SK-MEL-5 (cell line): Measurements from ENCODE around the gene PRKAG2. TPM values are rescaled to one million over a fixed set of nuclear protein-coding genes. Genes with fewer than 3 reads are reported as not detected.

Source experiments
- DNase-seq: peaks from one replicate; pipeline ENCODE4 v3.0.0-alpha.2; 2016; ENCODE audit warnings: low read depth, low spot score
- in situ Hi-C: cut with HindIII; loops from 2 replicates; pipeline ENCODE4 v1.10.0; 2016; ENCODE audit warnings: low sequenced_read_pairs, high pct_unique_total_duplicates, low pct_unique_long_range_greater_than_20kb
- total RNA-seq: library from RNA; depleted of rRNA; stranded (reverse); fragments of >200 nt; shearing (Covaris generic); gene quantifications from 2 replicates; pipeline ENCODE4 v1.2.3, GENCODE V29; 2014

Gene PRKAG2
- total RNA-seq, 1 experiment from 2014 or later = 8.8 TPM

DNA sequence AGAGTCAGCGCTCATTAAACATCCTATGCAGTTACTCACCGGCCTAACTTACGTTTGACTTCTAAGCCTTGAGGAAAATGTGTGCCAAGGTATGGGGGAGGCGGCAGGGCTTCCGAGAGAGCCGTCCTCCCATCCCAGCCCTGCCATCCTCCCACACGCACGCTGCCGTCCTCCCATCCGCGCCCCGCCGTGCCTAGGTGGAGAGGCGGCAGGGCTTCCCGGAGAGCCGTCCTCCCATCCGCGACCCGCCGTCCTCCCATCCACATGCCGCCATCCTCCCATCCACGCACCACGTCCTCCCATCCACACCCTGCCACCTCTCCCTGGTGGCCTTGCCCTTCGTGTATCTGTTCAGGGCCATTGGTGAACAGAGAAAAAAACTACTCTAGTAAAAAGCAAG, 162.7 kb downstream of the PRKAG2 start:
- in situ Hi-C loops = no loop called here
- no peak for DNase-seq

DNA sequence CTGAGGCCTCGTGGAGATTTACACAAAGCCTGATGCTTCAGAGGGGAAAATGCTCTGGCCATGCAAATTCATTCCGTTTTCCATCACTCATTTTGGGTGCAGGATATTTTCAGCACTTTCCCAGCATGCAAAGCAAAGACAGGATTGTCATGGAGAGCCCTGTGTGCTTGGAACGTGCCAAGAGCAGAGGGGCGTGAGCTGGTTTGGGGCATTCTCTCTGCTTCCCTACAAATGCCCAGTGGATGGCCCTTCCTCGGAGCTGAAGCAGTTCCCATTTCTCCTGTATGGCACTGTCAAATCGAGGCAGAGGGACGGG, 164.1 kb downstream of the PRKAG2 start:
- no peak for DNase-seq
- in situ Hi-C loops = no loop called here

DNA sequence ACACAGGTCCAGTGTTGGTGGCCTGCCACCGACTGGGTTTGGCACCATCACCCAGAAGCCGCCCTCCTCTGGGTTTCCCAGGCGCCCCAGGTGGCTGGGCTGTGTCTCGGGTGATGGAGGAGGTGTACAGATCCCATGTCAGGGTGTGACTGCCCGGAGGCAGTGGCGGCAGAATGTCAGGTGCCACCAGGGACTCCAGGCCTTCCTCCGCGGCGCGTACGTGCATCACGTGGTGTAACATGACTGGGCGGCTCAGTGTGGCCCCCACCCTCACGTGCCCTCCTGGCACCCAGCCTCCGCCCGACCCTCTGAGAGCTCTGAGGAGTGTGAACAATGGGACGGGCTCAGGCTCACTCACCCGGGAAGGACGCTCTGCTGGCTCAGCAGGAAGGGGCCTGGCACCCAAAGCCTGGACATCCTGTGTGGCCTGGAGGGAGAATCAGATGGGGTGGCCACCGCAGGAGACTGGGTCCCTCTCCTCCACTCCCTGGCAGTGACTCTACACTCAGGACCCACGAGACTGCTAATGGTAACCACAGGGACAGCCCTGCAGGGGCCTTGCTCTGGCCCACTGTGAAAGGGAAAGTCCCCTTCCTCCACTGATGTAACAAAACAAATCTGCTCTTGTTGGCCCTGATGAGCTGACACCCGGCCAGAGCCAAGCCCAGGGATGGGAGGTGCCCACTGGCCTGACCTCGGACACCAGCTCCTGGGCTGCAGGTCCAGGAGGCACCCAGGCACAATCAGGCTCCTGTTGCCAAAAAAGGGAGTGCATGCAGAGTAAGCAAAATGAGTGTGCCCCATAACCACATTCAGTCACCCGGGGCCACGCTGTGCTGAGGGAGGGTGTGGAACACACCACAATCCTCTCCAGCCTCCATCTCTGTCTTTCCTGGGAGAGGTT, 164.8 kb downstream of the PRKAG2 start:
- in situ Hi-C loops = no loop called here
- peak; percentile 19 for DNase-seq

DNA sequence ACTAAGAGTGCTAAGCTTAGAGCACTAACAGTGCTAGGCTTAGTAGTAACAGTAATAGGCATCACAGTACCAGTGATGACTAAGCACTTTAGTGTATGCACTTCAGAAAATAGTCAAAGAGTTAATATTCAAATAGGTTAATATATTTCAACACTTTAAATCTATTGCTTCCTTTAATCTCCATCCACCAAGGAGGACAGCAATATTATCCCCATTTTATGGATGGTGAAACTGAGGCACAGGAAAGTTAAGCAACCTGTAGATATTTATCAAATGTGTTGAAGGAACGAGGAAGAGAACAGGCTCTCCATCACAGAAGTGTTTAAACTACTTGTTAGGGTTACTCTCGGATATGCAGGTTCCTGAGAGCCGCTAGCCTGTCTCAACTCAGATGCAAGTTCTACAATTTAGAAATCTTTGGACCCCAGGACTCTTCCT, 165.5 kb downstream of the PRKAG2 start:
- in situ Hi-C loops = no loop called here
- DNase-seq = no peak

DNA sequence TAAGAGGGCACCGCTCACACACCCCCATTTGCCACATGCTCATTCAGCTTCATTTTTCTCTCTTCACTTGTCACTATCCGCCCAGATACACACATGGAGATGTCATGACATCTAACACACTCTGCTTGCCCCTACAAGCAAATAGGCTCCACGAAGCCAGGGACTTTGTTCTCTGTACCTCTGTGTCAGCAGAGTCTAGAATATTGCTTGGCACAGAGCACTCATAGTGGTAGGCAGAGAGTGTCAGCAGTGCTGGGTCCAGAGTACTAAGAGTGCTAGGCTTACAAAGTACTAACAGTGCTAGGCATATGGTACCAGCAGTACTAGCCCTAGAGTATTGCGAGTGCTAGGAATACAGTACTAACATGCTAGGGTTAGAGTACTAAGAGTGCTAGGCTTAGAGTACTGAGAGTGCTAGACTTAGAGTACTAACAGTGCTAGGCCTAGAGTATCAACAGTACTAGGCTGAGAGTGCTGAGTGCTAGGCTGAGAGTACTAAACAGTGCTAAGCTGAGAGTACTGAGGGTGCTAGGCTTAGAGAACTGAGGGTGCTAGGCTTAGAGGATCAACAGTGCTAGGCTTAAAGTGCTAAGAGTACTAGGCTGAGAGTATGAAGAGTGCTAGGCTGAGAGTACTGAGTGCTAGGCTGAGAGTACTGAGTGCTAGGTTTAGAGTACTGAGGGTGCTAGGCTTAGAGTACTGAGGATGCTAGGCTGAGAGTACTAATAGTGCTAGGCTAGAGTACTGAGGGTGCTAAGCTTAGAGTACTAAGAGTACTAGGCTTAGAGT, 166.1 kb downstream of the PRKAG2 start:
- in situ Hi-C loops = no loop called here
- DNase-seq = no peak

DNA sequence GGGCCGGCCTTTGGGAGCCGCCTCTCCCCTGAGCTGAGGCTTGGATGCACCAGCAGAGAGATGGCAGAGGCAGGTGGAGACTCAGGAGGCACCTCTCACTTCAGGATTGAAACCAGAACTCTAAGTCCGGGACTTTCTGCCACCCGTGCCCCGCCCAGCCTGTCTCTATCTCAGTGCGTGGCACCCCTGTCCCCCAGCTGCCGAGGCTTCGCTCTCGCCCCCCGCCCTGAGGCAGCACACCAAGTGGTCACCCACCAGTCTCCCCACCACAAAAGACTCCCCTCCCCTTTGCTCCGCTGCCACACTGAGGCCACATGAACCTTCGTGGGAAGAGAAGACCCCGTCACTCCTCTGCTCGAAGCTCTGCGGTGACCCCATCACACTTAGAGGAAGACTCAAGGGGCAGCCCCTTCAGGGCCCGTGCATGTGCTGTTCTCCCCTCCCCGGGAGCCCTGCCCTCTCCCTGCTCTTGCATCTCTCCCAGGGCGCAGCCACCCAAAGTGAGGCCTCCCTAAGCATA, 166.7 kb downstream of the PRKAG2 start:
- in situ Hi-C loops = no loop called here

DNA sequence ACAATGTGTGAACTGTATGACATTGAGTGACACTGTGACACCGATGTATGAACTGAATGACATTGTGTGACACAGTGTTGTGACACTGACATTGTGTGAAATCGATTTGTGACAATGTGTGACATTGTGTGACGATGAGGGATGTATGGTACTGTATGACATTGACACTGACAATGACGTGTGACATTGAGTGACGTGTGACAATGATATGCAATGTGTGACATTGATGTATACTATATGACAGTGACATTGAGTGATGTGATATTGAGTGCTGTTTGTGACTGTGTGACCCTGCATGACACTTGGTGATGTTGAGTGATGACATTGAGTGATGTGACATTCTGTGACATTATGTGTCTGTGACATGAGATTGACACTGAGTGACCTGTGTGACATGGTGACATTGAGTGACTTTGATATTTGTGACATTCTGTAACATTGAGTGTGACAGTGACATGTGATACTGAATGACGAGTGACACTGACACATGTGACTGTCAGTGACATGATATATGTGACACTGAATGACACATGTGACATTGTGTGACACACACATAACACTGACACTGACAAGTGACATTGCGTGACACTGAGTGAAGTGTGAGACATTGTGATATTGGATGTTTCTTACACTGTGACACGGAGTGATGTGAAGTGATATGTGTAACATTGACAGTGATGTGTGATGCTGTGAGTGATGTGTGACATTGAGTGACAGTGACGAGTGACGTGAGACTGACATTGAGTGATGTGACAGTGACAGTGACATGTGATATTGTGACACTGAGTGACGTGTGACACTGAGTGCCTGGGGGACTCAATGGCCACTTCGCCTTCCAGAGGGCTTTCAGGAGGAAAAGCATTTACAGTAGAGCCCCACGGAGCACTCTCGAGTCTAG, 167.5 kb downstream of the PRKAG2 start:
- no peak for DNase-seq
- in situ Hi-C loops = no loop called here

More for the DNA sequence above, 166.7 kb downstream of the PRKAG2 start:
- no peak for DNase-seq

DNA sequence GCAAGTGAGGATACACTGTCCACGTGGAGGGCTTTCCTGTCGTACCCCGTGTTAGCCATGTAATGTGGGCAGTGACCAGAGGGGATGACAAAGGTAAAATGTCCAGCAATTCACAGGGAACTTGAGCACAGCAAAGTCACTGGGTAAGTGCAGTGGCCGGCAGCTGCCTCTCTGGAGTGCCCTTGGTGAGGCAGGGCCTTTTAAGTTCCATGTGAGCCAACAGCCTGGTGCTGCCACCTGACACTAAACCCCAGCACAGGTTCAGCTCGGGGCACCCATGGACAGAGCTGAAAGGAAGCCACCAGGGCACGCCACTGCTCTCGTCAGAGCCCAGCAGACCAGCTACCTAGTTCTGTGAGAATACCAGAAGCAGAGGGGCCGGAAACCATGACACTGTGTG, 168.3 kb downstream of the PRKAG2 start:
- no peak for DNase-seq
- in situ Hi-C loops = no loop called here

DNA sequence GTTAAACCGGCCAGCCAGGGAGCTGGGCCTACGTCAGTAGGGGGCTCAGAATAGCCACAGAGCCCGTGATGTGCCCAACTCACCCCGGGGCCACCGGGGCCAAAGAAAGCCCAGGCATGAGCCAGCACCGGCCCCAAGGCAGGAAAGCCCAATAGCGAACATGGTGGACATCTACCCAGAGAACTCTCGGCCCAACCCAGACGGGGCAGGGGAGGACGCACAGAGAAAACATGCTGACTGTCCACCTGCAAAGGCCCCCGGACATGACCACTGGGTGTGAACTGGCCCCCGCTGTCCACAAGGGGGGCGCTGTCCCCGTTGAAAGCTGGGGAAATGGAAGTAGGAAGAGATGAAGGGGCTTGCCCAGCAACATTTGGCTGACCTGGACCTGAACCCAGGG, 169.2 kb downstream of the PRKAG2 start:
- no peak for DNase-seq
- in situ Hi-C loops = no loop called here

DNA sequence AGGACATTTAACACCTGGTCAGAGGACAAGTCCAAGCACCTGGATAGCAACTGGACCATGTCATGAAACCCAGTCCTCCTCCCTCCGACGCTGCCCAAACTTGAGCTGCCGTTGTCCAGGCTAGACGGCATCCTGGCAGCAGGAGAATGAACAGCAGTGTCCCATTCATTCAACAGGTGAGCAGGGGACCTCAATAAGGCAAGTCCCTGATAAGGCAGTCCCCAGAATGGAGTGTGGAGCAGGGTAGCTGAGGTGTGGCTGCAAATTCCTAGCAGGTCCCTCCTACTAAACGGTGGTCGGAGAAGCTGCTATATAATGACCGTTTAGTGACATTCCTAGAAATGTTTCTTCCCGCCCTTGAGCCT, 169.8 kb downstream of the PRKAG2 start:
- DNase-seq = no peak

DNA sequence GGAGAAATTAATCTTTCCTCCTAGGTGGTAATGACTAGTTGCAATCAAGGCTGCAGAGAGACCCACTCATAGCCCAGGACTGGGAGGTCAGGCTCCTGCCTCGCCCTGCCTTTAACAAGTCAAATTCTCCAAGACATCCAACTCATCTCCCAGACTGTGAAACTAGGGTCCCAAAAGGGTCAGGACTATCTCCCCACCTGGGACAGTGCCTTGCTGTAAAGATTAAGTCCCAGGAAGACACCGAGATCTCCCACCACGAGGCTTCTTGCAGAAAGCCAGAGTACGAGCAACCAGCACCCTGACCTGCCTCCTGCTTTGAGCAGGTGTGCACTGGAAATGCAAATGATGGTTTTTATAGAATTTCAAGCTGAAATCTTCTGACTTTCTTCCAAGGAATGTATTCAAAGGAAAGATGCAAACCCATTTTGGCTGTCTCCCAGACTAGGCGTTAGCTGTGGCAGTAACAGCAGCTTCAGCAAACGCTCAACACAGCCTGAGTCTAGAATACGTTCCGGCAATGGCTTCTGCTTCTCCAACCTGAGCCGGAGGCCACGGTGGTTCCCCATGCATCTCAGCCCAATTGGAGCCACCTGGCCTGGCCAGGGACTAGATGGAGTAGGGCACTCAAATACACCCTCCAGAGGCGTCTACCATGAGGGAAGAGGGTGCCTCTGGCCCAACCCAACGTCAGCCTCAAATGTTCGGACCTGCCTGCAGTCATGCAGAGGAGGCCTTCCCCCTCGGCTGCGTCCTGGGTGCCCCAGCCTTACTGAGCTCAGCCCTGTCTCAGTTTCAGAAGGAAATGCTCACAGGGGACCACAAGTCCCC, 170.4 kb downstream of the PRKAG2 start:
- in situ Hi-C loops = no loop called here
- DNase-seq = no peak

More for the DNA sequence above, 169.8 kb downstream of the PRKAG2 start:
- in situ Hi-C loops = no loop called here

DNA sequence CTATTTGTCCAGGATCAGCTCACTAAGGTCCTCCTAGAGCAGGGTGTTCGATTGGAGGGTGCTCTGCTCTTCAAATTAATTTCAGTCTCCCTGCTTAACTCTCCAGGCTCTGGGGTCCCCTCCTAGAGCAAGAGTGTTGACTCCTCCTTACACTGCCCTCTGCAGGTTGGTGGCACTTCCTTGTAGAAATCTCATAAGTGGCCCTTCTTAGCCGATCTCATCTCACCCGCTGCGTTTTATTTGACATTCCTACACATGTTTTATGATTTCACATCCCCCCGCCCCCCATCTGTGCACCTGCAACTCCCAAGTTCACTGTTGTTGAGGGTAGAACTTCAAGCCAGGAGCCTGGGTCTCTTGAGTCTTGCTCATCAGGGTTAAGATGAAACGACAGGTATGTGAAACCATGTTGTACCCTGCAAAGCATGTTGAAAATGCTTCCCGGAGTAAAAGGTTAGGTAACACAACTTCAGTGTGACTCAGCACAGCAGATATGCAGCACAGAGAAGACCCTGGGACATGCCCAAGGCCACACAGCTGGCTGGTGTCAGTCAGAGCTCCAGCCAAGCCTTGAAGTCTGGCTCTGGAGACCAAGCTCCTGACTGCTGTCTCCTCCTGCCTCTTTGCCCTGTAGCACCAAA, 171.2 kb downstream of the PRKAG2 start:
- in situ Hi-C loops = no loop called here
- DNase-seq = peak; percentile 48

DNA sequence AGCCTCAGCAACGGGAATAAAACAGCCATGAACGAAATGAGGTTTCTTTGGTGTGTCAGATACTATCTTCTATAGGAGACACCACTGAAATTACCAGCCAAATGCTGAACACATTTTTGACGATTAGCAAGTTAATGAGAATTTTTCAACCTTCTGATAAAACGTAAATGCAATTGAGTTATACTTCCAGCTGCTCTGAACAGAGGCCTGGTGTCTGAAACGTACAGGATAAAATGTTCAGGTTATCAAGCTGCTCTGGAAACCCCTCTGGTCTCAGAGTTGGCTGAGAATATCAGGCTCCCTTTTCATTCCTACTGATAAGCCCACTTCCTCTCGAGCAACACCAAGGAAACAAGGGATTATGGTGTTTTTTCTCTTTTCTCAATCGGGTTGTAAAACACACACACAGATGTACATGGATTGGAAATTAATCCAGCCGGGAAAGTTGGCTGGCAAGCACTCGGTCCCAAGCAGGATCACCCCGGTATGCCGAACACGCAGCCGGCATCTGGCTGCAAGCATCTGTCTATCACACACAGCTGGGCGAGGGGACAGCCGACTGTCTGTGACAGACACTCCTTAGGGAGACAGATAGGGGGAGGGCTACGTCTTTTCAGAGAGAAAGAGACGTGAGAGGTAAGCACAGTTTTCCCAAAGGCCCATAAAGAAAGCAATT, 171.8 kb downstream of the PRKAG2 start:
- no peak for DNase-seq
- in situ Hi-C loops = no loop called here

DNA sequence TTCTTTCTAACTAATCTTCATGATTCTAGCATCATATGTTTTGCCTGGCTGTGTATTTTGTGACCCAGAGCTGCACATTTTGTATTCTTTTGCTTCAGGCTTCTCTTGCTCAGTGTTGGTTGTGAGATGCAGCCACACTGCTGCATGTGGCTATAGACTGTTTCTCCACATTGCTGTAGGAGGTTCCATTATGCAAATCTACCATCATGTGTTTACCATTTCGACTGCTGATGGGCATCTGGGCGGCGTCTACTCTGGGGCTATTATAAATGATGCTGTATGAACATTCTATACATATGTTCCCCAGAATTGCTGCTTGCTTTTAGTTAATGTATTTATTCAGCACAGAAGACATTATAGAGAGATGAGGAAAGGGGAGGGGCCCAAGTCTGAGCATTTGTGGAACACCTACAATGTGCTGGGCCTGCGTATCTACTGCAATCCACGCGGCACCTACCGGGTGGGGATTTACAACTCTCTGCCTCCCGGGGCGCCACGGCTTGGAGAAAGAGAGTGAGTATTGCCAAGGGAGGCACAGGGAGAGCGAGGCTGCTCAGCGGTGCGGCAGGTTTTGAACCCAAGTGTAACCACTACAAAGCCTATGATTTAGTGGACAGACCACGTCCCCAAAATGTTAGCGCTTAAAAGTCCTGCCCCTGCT, 172.5 kb downstream of the PRKAG2 start:
- in situ Hi-C loops = no loop called here
- DNase-seq = no peak

DNA sequence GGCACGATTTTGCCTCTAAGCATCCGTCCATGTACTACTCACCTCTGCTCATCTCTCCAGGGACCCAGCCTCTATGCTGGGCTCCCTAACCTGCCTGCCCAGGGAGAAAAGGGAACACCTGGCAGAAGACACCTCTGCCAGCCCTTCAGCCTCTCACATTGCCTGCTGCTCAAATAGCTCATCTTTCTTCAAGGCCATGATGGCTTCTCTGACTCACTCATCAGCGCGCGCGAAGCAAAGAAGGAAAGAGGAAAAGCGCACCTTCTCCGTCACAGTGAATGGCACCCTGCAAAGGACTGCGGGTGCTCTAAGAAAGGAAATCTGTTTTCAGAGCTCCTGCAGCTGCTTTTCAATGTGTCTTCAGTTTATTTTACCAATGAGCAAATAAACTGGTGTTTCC, 174.0 kb downstream of the PRKAG2 start:
- no peak for DNase-seq
- in situ Hi-C loops = no loop called here
